Fibroblast of mammary gland (primary cell): Measurements from ENCODE around the gene NID1.

Source experiments
- DNase-seq: peaks from one replicate; pipeline ENCODE4 v3.0.0-alpha.2; 2010; ENCODE audit warnings: low read depth
- H3K4me3 ChIP-seq: 2 replicates; pipeline ENCODE4 v1.5.1; 2011; ENCODE audit warnings: low read depth, mild to moderate bottlenecking, low read length, moderate library complexity; ENCODE audit not compliant: control insufficient read depth
- CTCF ChIP-seq: conservative IDR thresholded peaks from 2 replicates; pipeline ENCODE4 v1.5.1; 2011; ENCODE audit warnings: low read depth, low read length, inconsistent platforms; ENCODE audit not compliant: control insufficient read depth, insufficient read depth

The NID1 gene

GRCh38 chr1:236025836-236026235 lies 39.1 kb downstream of the NID1 start:
- H3K4me3 ChIP-seq, result no peak overlapping the region
- TF ChIP-seq CTCF, result no peak
- no peak for DNase-seq

GRCh38 chr1:236024641-236025040 lies 40.2 kb downstream of the NID1 start:
- DNase-seq, result peak; percentile 89
- no peak overlapping the region for H3K4me3 ChIP-seq
- no peak for TF ChIP-seq CTCF

GRCh38 chr1:236023926-236024565 lies 40.8 kb downstream of the NID1 start:
- H3K4me3 ChIP-seq, result no peak overlapping the region
- no peak for TF ChIP-seq CTCF
- DNase-seq, result no peak

- no peak overlapping the region for H3K4me3 ChIP-seq
- TF ChIP-seq CTCF, result no peak
- peak; percentile 68 for DNase-seq
These were observed 43.3 kb downstream of the NID1 start for GRCh38 chr1:236021424-236022135.

GRCh38 chr1:236020359-236021219 lies 44.3 kb downstream of the NID1 start:
- DNase-seq, result peak; percentile 97
- TF ChIP-seq CTCF, result no peak
- H3K4me3 ChIP-seq, result no peak overlapping the region

- no peak overlapping the region for H3K4me3 ChIP-seq
- DNase-seq, result peak; percentile 99
- TF ChIP-seq CTCF, result no peak
These were observed 45.9 kb downstream of the NID1 start for GRCh38 chr1:236018885-236019453.
